K562 (cell line): ENCODE results near the gene ANKS1A. TPM values are rescaled to one million over a fixed set of nuclear protein-coding genes. Genes with fewer than 3 reads are reported as not detected.

ENCODE experiments used
- ATAC-seq: fragments of 200-7000 bp; cut with Tn5 transposase; 3 replicates; pipeline ENCODE4 v1.9.1; 2020; ENCODE audit warnings: moderate library complexity
- BruUV-seq: library from RNA; stranded (reverse); fragments of 400-500 nt; replicated peaks from 2 replicates; lab custom pipeline; 2021; lab: Mats Ljungman, UMichigan
- CTCF ChIA-PET: fragments of 300-600 bp; formaldehyde crosslinking; extraction: SDS; loops from one replicate; lab custom pipeline; 2021; ENCODE audit warnings: low intra/inter-chr PET ratio; lab: Yijun Ruan, JAX
- POLR2A ChIA-PET: fragments of 300-600, 350-650 bp; sonication (Branson Sonifier 250); formaldehyde crosslinking; extraction: SDS; loops from one replicate; lab custom pipeline; 2021; ENCODE audit warnings: antibody characterized with exemption, inconsistent platforms; lab: Yijun Ruan, JAX
- DNase-seq, 4 experiments: peaks; one replicate each; pipeline versions ENCODE4 v3.0.0 to v3.0.0-alpha.2; 2011 to 2018; ENCODE audit warnings: low spot score in 3 of 4, mixed read lengths in 3 of 4; ENCODE audit errors: extremely low read depth in 1 of 4
- FAIRE-seq: peaks from 2 replicates; lab custom pipeline; 2011; peaks lifted over from hg19 to GRCh38; lab: Jason Lieb, UNC
- H2AFZ ChIP-seq: 2 replicates; pipeline ENCODE4 v1.6.0; 2011; ENCODE audit warnings: low read depth, low read length, control low read depth, inconsistent platforms
- H3K27ac ChIP-seq: fragments of 200-600 bp; 3 replicates; pipeline ENCODE4 v1.8.0; 2011; ENCODE audit warnings: low read depth, mild to moderate bottlenecking, control low read depth, inconsistent platforms, low read length, moderate library complexity, mixed read lengths; ENCODE audit errors: extremely low read depth
- H3K27me3 ChIP-seq, 2 experiments: fragments of 300-600 bp in 1 of 2; 2 replicates in 1 of 2; 3 replicates in 1 of 2; pipeline versions ENCODE4 v1.6.0 to v1.8.0; 2011; ENCODE audit warnings: inconsistent platforms in 2 of 2, low read length in 2 of 2, mild to moderate bottlenecking in 1 of 2, mixed read lengths in 1 of 2, moderate library complexity in 1 of 2; ENCODE audit not compliant: control insufficient read depth in 2 of 2, insufficient read depth in 2 of 2
- H3K36me3 ChIP-seq: fragments of 300-600 bp; 3 replicates; pipeline ENCODE4 v1.8.0; 2011; ENCODE audit warnings: mild to moderate bottlenecking, low read length, inconsistent platforms; ENCODE audit not compliant: control insufficient read depth, insufficient read depth
- H3K4me1 ChIP-seq, 2 experiments: fragments of 200-600 bp in 1 of 2; replicated peaks in 1 of 2; 2 replicates in 1 of 2; 3 replicates in 1 of 2; pipeline versions ENCODE4 v1.5.1 to v1.8.0; 2011; ENCODE audit warnings: inconsistent platforms in 2 of 2, low read length in 2 of 2, mild to moderate bottlenecking in 1 of 2, mixed read lengths in 1 of 2, moderate library complexity in 1 of 2; ENCODE audit not compliant: control insufficient read depth in 2 of 2, insufficient read depth in 2 of 2
- H3K4me2 ChIP-seq: 2 replicates; pipeline ENCODE4 v1.6.1; 2011; ENCODE audit warnings: low read length, control low read depth, inconsistent platforms, mixed read lengths; ENCODE audit not compliant: insufficient read depth
- H3K4me3 ChIP-seq: fragments of 200-600 bp; sonication (generic), shearing (Covaris generic); 2 replicates; pipeline ENCODE4 v1.5.1; 2016; ENCODE audit warnings: control low read depth, inconsistent platforms
- H3K79me2 ChIP-seq: fragments of 200-600 bp; 3 replicates; pipeline ENCODE4 v1.8.0; 2011; ENCODE audit warnings: low read length, inconsistent platforms; ENCODE audit not compliant: control insufficient read depth, insufficient read depth
- H3K9ac ChIP-seq, 2 experiments: 2 replicates each; pipeline versions ENCODE4 v1.6.0 to v1.6.1; 2011; ENCODE audit warnings: low read depth in 2 of 2, low read length in 2 of 2, control low read depth in 1 of 2, inconsistent platforms in 1 of 2, mild to moderate bottlenecking in 1 of 2, mixed read lengths in 1 of 2; ENCODE audit not compliant: insufficient read depth in 1 of 2
- H3K9me1 ChIP-seq: one replicate; pipeline ENCODE4 v1.6.0; 2011; ENCODE audit warnings: inconsistent platforms, mild to moderate bottlenecking, low read length, moderate library complexity; ENCODE audit not compliant: control insufficient read depth, insufficient read depth
- H3K9me3 ChIP-seq: replicated peaks from 2 replicates; pipeline ENCODE4 v1.5.1; 2011; ENCODE audit warnings: low read depth, low read length, inconsistent platforms; ENCODE audit not compliant: control insufficient read depth, insufficient read depth
- H4K20me1 ChIP-seq: replicated peaks from 2 replicates; pipeline ENCODE4 v1.6.1; 2011; ENCODE audit warnings: low read length, inconsistent platforms, mixed read lengths; ENCODE audit not compliant: control insufficient read depth, insufficient read depth
- BMI1 ChIP-seq: fragments of 150-350 bp; IDR thresholded peaks from 2 replicates; pipeline ENCODE4 v1.6.1; 2014; ENCODE audit warnings: low read length
- CAMTA2 ChIP-seq: fragments of 250-450 bp; sonication (Bioruptor Pico); conservative IDR thresholded peaks from 2 replicates; pipeline ENCODE4 v1.5.1; 2022
- NR2C2 ChIP-seq, 2 experiments: fragments of 200-800 bp in 1 of 2; sonication (Bioruptor generic) in 1 of 2; sonication (generic) in 1 of 2; formaldehyde crosslinking in 1 of 2; IDR thresholded peaks; 2 replicates each; pipeline versions ENCODE4 v1.6.1 to v1.8.0; 2016 to 2022; ENCODE audit warnings: mild to moderate bottlenecking in 1 of 2, missing compliant biosample characterization in 1 of 2, missing genetic modification characterization in 1 of 2, missing genetic modification reagents in 1 of 2
- PATZ1 ChIP-seq: fragments of 250-450 bp; sonication (Bioruptor Pico); IDR thresholded peaks from 2 replicates; pipeline ENCODE4 v1.5.0; 2020; ENCODE audit warnings: mild to moderate bottlenecking, borderline replicate concordance
- POLR2H ChIP-seq: IDR thresholded peaks from 2 replicates; pipeline ENCODE4 v1.6.1; 2016; ENCODE audit warnings: missing genetic modification characterization, low read depth, mild to moderate bottlenecking, control low read depth, missing compliant biosample characterization, moderate library complexity
- SNRNP70 ChIP-seq: fragments of 200-400 bp; formaldehyde crosslinking; optimal IDR thresholded peaks from 2 replicates; pipeline ENCODE3; 2017; ENCODE audit warnings: low read depth, low read length
- SRSF7 ChIP-seq: fragments of 200-400 bp; formaldehyde crosslinking; optimal IDR thresholded peaks from 2 replicates; pipeline ENCODE3; 2017; ENCODE audit warnings: mild to moderate bottlenecking, low read depth, low read length
- XRCC3 ChIP-seq: fragments of 450-650 bp; IDR thresholded peaks from 2 replicates; pipeline ENCODE4 v1.6.1; 2017; ENCODE audit warnings: mild to moderate bottlenecking, moderate library complexity
- ZNF140 ChIP-seq: fragments of 250-450 bp; sonication (Bioruptor Pico); IDR thresholded peaks from 2 replicates; pipeline ENCODE4 v1.8.0; 2021; ENCODE audit warnings: moderate library complexity, mild to moderate bottlenecking, inconsistent platforms
- ZNF239 ChIP-seq: fragments of 250-450 bp; sonication (Bioruptor Pico); IDR thresholded peaks from 2 replicates; pipeline ENCODE4 v1.4.0; 2020; ENCODE audit warnings: mild to moderate bottlenecking
- ZNF75A ChIP-seq: fragments of 450-650 bp; formaldehyde crosslinking; IDR thresholded peaks from 2 replicates; pipeline ENCODE4 v1.4.0; 2020; ENCODE audit warnings: mild to moderate bottlenecking
- WGBS: fragments of 100-300 bp; shearing (Covaris generic); methylation state at CpG from one replicate; pipeline ENCODE4 v1.1.6; 2016; ENCODE audit warnings: low coverage, mixed read lengths; ENCODE audit not compliant: insufficient coverage; ENCODE audit errors: missing lambda C conversion rate; 5-methylcytosine and 5-hydroxymethylcytosine counted together
- in situ Hi-C: fragments of 300-500 bp; cut with MboI; formaldehyde crosslinking; loops from 4 replicates; pipeline ENCODE4 v1.15.0; 2018; ENCODE audit warnings: inconsistent platforms, mixed read lengths
- intact Hi-C: fragments of 100-400 bp; cut with micrococcal nuclease; formaldehyde crosslinking; loops from 2 replicates; pipeline ENCODE4 v1.14.2; 2022
- polyA plus RNA-seq, 8 experiments: library from polyadenylated mRNA; depleted of rRNA in 4 of 8; stranded (reverse) in 5 of 8; unstranded in 3 of 8; fragments of >200 nt; fragmentation: Nextera tagmentation in 2 of 8; fragmentation: Illumina TruSeq in 1 of 8; extraction: Ambion mirVana in 2 of 8; extraction: Trizol in 1 of 8; gene quantifications; 2 replicates each; pipeline versions ENCODE4 v1.2.1 to v1.2.3, GENCODE V29; 2011 to 2014; ENCODE audit warnings: inconsistent platforms in 1 of 8, missing spikeins in 1 of 8
- total RNA-seq, 7 experiments: library from RNA; depleted of rRNA in 6 of 7; stranded (reverse); fragments of >200 nt in 6 of 7; fragmentation: Illumina TruSeq in 2 of 7; extraction: Trizol in 2 of 7; gene quantifications; 2 replicates each; pipeline versions ENCODE4 v1.2.1 to v1.2.3, GENCODE V29; 2011 to 2021; ENCODE audit warnings: low replicate concordance in 1 of 7

Gene ANKS1A
- total and polyA plus RNA-seq, 9 of the 15 experiments (the other 6 are each of a cell fraction or from before 2014, with no cell fraction given): 1.1 to 13.8 (median 5.3) TPM

- no peaks in the 10 kb centered on the region for H3K4me1 ChIP-seq
- in situ Hi-C loops (no loop called here), intact Hi-C loops (no loop called here)
- no peak overlapping the region for H3K4me2 ChIP-seq
- H2AFZ ChIP-seq: no peak overlapping the region
- H3K9me1 ChIP-seq: no peaks in the 10 kb centered on the region
- no peak for FAIRE-seq
- no TSS peak for BruUV-seq
- POLR2A ChIA-PET: interaction anchor here (1.4 to 2.2 kb wide), 3 partner anchors 11 to 36 kb away, joined by 4 to 7 read pairs (median 5); partner anchors contain the start of gene TAF11
- 0 out of 2 replicates have a peak, but pooled peaks cover 3% of the 10 kb centered on the region for H4K20me1 ChIP-seq
- no peak for ATAC-seq
- no peak for TF ChIP-seq XRCC3
- no peak for TF ChIP-seq CAMTA2
- TF ChIP-seq ZNF239: no peak
- no peak for TF ChIP-seq ZNF75A (CRISPR knock-in tag)
- TF ChIP-seq BMI1: no peak
- TF ChIP-seq NR2C2 (CRISPR knock-in tag; IDR thresholded peaks at IDR 0.05): no peak
- TF ChIP-seq NR2C2 (tag; IDR thresholded peaks at IDR 0.05): no peak
- TF ChIP-seq SNRNP70: no peak
- no peak for TF ChIP-seq PATZ1 (CRISPR knock-in tag)
- TF ChIP-seq SRSF7: no peak
- TF ChIP-seq POLR2H: no peak
- TF ChIP-seq ZNF140: no peak
- no peak overlapping the region for H3K27ac ChIP-seq
- no peaks in the 10 kb centered on the region for H3K79me2 ChIP-seq
- no peak overlapping the region for H3K4me3 ChIP-seq
- CTCF ChIA-PET: no interaction called here
- H3K9me3 ChIP-seq: no peaks in the 10 kb centered on the region
- no peaks in the 10 kb centered on the region for H3K27me3 ChIP-seq
- 85% methylated on average over 3 of the region's 4 CpGs for WGBS
- no peak overlapping the region for H3K9ac ChIP-seq
- DNase-seq: no peak
- peaks cover 69% of the 10 kb centered on the region for H3K36me3 ChIP-seq
These were observed 36.5 kb upstream of the ANKS1A start for GRCh38 chr6:34852406-34853085.
